Adrenal gland (tissue), 12 donors: ENCODE results near the gene GXYLT1. TPM values are rescaled to one million over a fixed set of nuclear protein-coding genes. Genes with fewer than 3 reads are reported as not detected.
A peak's percentile ranks its signal among the peaks of the same experiment; 100 is the strongest.
"Not testable (repeated sequence)": the region's sequence is repeated elsewhere in the genome, so short reads cannot be mapped to it uniquely, and the experiment has no call there.

ENCODE experiments used
- DNase-seq, 7 donors: peaks; one replicate each; pipeline ENCODE4 v3.0.0-alpha.2; 2019 to 2020
- H3K27ac ChIP-seq, 5 donors: fragments of 200-600 bp; sonication (generic) in 4 of 5; 1 replicate in 3 of 5; 2 replicates in 2 of 5; pipeline versions ENCODE4 v1.5.1 to v1.8.0; 2016 to 2020; ENCODE audit warnings: mild to moderate bottlenecking in 1 of 5
- H3K27me3 ChIP-seq: fragments of 200-600 bp; 2 replicates; pipeline ENCODE4 v1.8.0; 2021
- H3K36me3 ChIP-seq, 2 donors: fragments of 200-600 bp; replicated peaks in 1 of 2; 1 replicate in 1 of 2; 2 replicates in 1 of 2; pipeline versions ENCODE4 v1.5.1 to v1.8.0; 2018 to 2022
- H3K4me1 ChIP-seq, 2 donors: fragments of 200-600 bp; replicated peaks in 1 of 2; 1 replicate in 1 of 2; 2 replicates in 1 of 2; pipeline versions ENCODE4 v1.5.1 to v1.8.0; 2018 to 2021
- H3K4me3 ChIP-seq, 4 donors: fragments of 200-600 bp; sonication (generic) in 3 of 4; one replicate each; pipeline ENCODE4 v1.5.1; 2016 to 2018
- H3K9me3 ChIP-seq, 3 donors: fragments of 200-600 bp; sonication (generic) in 1 of 3; replicated peaks in 1 of 3; 1 replicate in 2 of 3; 2 replicates in 1 of 3; pipeline versions ENCODE4 v1.5.1 to v1.8.0; 2016 to 2021
- CTCF ChIP-seq, 6 experiments: fragments of 450-650 bp in 4 of 6; fragments of 200-600 bp in 2 of 6; sonication (generic) in 1 of 6; IDR thresholded peaks; 1 replicate in 5 of 6; 2 replicates in 1 of 6; pipeline versions ENCODE4 v1.5.1 to v1.8.0; 2016 to 2021; ENCODE audit warnings: antibody characterized with exemption in 6 of 6, mild to moderate bottlenecking in 2 of 6, moderate library complexity in 1 of 6
- POLR2A ChIP-seq, 2 donors: fragments of 450-650 bp; IDR thresholded peaks; one replicate each; pipeline ENCODE4 v1.6.1; 2017; ENCODE audit warnings: antibody characterized with exemption in 2 of 2, mild to moderate bottlenecking in 2 of 2, moderate library complexity in 1 of 2
- WGBS, 4 donors: extraction: QIAGEN DNeasy Blood & Tissue Kit in 2 of 4; methylation state at CpG; one replicate each; pipeline versions ENCODE4 v1.1.5 to v1.1.7; 2013 to 2017; 5-methylcytosine and 5-hydroxymethylcytosine counted together
- intact Hi-C, 2 donors: fragments of 100-400 bp; cut with DNase I; formaldehyde crosslinking; loops; one replicate each; pipeline versions ENCODE4 v1.14.1 to v1.15.0; 2022 to 2023
- polyA plus RNA-seq, 3 donors: library from polyadenylated mRNA; stranded (reverse); fragments of 200-250 nt in 2 of 3; fragments of 350-450 nt in 1 of 3; fragmentation: Illumina TruSeq in 1 of 3; extraction: RNeasy Lipid Tissue Mini Kit (QIAGEN cat#74804) in 1 of 3; gene quantifications; one replicate each; pipeline ENCODE4 v1.2.3, GENCODE V29; 2013 to 2014
- total RNA-seq, 9 donors: library from RNA; depleted of rRNA in 4 of 9; stranded (reverse); fragments of >200 nt in 4 of 9; fragments of 120-200 nt in 1 of 9; fragmentation: NEBNext Ultra II Directional in 1 of 9; extraction: Animal tissue kit (Norgen Biotek cat#: 25700) in 1 of 9; gene quantifications; one replicate each; pipeline versions ENCODE4 v1.1.0 to v1.2.4, GENCODE V29; 2013 to 2023
- donor health status: healthy with polysubstance abuse.
- donor health status: Bipolar disorder and iron deficiency.
- donor health status: DM: yes; HTN: yes; CAD: no.
- donor health status: DM: no; HTN: no; CAD: no.
- donor health status: DM: no; HTN: no; CAD: no.
- donor health status: DM: yes; HTN: yes; CAD: no.

GXYLT1 gene
- total and polyA plus RNA-seq, 12 donors: 1.6 to 16.0 (median 9.7) TPM

- no peak for DNase-seq
- H3K9me3 ChIP-seq: no peaks in the 10 kb centered on the region
- 91 to 97% (median 96%) methylated on average over 3 of the region's 3 CpGs for WGBS, 4 donors
Measured at GRCh38 chr12:42109031-42109430, 35.6 kb downstream of the GXYLT1 start.

GRCh38 chr12:42106791-42107190 is 37.9 kb downstream of the GXYLT1 start:
- DNase-seq, H3K36me3 ChIP-seq, intact Hi-C loops, H3K4me1 ChIP-seq, H3K27ac ChIP-seq, H3K9me3 ChIP-seq, H3K4me3 ChIP-seq, H3K27me3 ChIP-seq: not testable (repeated sequence)
- 86 to 94% (median 90%) methylated on average over 4 of the region's 4 CpGs for WGBS, 4 donors

More at GRCh38 chr12:42109031-42109430, 35.6 kb downstream of the GXYLT1 start:
- intact Hi-C loops: no loop called here
- Histone ChIP-seq H3K36me3 (no peaks in the 10 kb centered on the region), H3K4me1 (no peaks in the 10 kb centered on the region), H3K4me3 (no peak overlapping the region), H3K27ac (no peak overlapping the region), H3K27me3 (no peaks in the 10 kb centered on the region)
- TF ChIP-seq CTCF (IDR thresholded peaks at IDR 0.05) (no peak), POLR2A (IDR thresholded peaks at IDR 0.05) (no peak)

GRCh38 chr12:42104784-42105183 is 39.9 kb downstream of the GXYLT1 start:
- no peak for TF ChIP-seq CTCF (IDR thresholded peaks at IDR 0.05)
- TF ChIP-seq POLR2A (IDR thresholded peaks at IDR 0.05): no peak
- H3K4me1 ChIP-seq: no peaks in the 10 kb centered on the region
- no peak overlapping the region for H3K27ac ChIP-seq
- WGBS, 4 donors: 88 to 94% (median 90%) methylated on average over 1 of the region's 1 CpG
- DNase-seq: no peak
- no peak overlapping the region for H3K4me3 ChIP-seq
- no peaks in the 10 kb centered on the region for H3K27me3 ChIP-seq
- H3K9me3 ChIP-seq: no peaks in the 10 kb centered on the region
- intact Hi-C loops: no loop called here
- no peaks in the 10 kb centered on the region for H3K36me3 ChIP-seq

GRCh38 chr12:42104087-42104486 is 40.6 kb downstream of the GXYLT1 start:
- intact Hi-C loops: no loop called here
- no peak for TF ChIP-seq POLR2A (IDR thresholded peaks at IDR 0.05)
- TF ChIP-seq CTCF (IDR thresholded peaks at IDR 0.05): peak in 3 of 6 experiments; percentile 32 to 53 (median 43)
- no peaks in the 10 kb centered on the region for H3K4me1 ChIP-seq
- H3K36me3 ChIP-seq: no peaks in the 10 kb centered on the region
- H3K4me3 ChIP-seq: no peak overlapping the region
- DNase-seq: no peak
- no peak overlapping the region for H3K27ac ChIP-seq
- no peaks in the 10 kb centered on the region for H3K27me3 ChIP-seq
- H3K9me3 ChIP-seq: no peaks in the 10 kb centered on the region

GRCh38 chr12:42103155-42103554 is 41.5 kb downstream of the GXYLT1 start:
- WGBS, 4 donors: 73 to 93% (median 85%) methylated on average over 4 of the region's 4 CpGs
- no peaks in the 10 kb centered on the region for H3K27me3 ChIP-seq
- no peak overlapping the region for H3K27ac ChIP-seq
- no peaks in the 10 kb centered on the region for H3K9me3 ChIP-seq
- no peaks in the 10 kb centered on the region for H3K36me3 ChIP-seq
- TF ChIP-seq CTCF (IDR thresholded peaks at IDR 0.05) (no peak), POLR2A (IDR thresholded peaks at IDR 0.05) (no peak)
- intact Hi-C loops: no loop called here
- DNase-seq: no peak
- no peak overlapping the region for H3K4me3 ChIP-seq
- no peaks in the 10 kb centered on the region for H3K4me1 ChIP-seq
